Spleen (tissue), 11 donors: ENCODE measurements around the gene GNG7. TPM values are rescaled to one million over a fixed set of nuclear protein-coding genes. Genes with fewer than 3 reads are reported as not detected.

Experiments used
- DNase-seq: peaks from one replicate; pipeline ENCODE4 v3.0.0-alpha.2; 2020
- H3K27ac ChIP-seq, 8 donors: fragments of 200-600 bp; sonication (generic) in 7 of 8; 1 replicate in 4 of 8; 2 replicates in 4 of 8; pipeline versions ENCODE4 v1.5.0 to v1.8.0; 2016 to 2021; ENCODE audit warnings: inconsistent platforms in 4 of 8, mild to moderate bottlenecking in 4 of 8, moderate library complexity in 1 of 8
- H3K27me3 ChIP-seq, 7 donors: fragments of 200-600 bp; sonication (generic) in 6 of 7; replicated peaks in 1 of 7; 1 replicate in 4 of 7; 2 replicates in 3 of 7; pipeline versions ENCODE4 v1.5.0 to v1.8.0; 2016 to 2021; ENCODE audit warnings: inconsistent platforms in 3 of 7, mild to moderate bottlenecking in 1 of 7
- H3K36me3 ChIP-seq, 6 donors: fragments of 200-600 bp; sonication (generic) in 5 of 6; 1 replicate in 4 of 6; 2 replicates in 2 of 6; pipeline versions ENCODE4 v1.5.0 to v1.8.0; 2016 to 2021; ENCODE audit warnings: inconsistent platforms in 2 of 6
- H3K4me1 ChIP-seq, 6 donors: fragments of 200-600 bp; sonication (generic) in 5 of 6; 1 replicate in 3 of 6; 2 replicates in 3 of 6; pipeline versions ENCODE4 v1.5.0 to v1.8.0; 2016 to 2021; ENCODE audit warnings: inconsistent platforms in 3 of 6
- H3K4me3 ChIP-seq, 8 donors: fragments of 200-600 bp; sonication (generic) in 7 of 8; 1 replicate in 4 of 8; 2 replicates in 4 of 8; pipeline versions ENCODE4 v1.5.0 to v1.8.0; 2016 to 2021; ENCODE audit warnings: inconsistent platforms in 4 of 8, mild to moderate bottlenecking in 4 of 8, moderate library complexity in 2 of 8
- H3K9me3 ChIP-seq, 8 donors: fragments of 200-600 bp; sonication (generic) in 7 of 8; 1 replicate in 4 of 8; 2 replicates in 4 of 8; pipeline versions ENCODE4 v1.5.0 to v1.8.0; 2016 to 2021; ENCODE audit warnings: inconsistent platforms in 4 of 8
- CTCF ChIP-seq, 11 experiments: fragments of 200-600 bp in 7 of 11; fragments of 450-650 bp in 4 of 11; sonication (generic) in 4 of 11; IDR thresholded peaks in 8 of 11; conservative IDR thresholded peaks in 3 of 11; 1 replicate in 7 of 11; 2 replicates in 4 of 11; pipeline versions ENCODE4 v1.4.0 to v1.8.0; 2016 to 2021; ENCODE audit warnings: antibody characterized with exemption in 11 of 11, inconsistent platforms in 4 of 11, mild to moderate bottlenecking in 1 of 11
- POLR2A ChIP-seq, 3 donors: fragments of 450-650 bp; IDR thresholded peaks; one replicate each; pipeline ENCODE4 v1.5.1; 2017; ENCODE audit warnings: antibody characterized with exemption in 3 of 3, mild to moderate bottlenecking in 1 of 3
- POLR2AphosphoS5 ChIP-seq, 3 donors: sonication (generic); formaldehyde crosslinking; IDR thresholded peaks; one replicate each; pipeline ENCODE4 v1.5.1; 2017; ENCODE audit warnings: antibody characterized with exemption in 3 of 3
- WGBS, 5 donors: extraction: QIAGEN DNeasy Blood & Tissue Kit in 3 of 5; methylation state at CpG; one replicate each; pipeline versions ENCODE4 v1.1.5 to v1.1.7; 2013 to 2018; 5-methylcytosine and 5-hydroxymethylcytosine counted together
- intact Hi-C: fragments of 100-400 bp; cut with DNase I; formaldehyde crosslinking; loops from one replicate; pipeline ENCODE4 v1.15.0; 2023; ENCODE audit warnings: low total_unique reads
- microRNA-seq, 3 donors: library from miRNA; unstranded; fragments of <30 nt; microRNA quantifications; one replicate each; pipeline versions ENCODE4 to v1.1.0, GENCODE V29; 2019 to 2020
- polyA plus RNA-seq, 3 donors: library from polyadenylated mRNA; stranded (reverse); fragments of 200-250 nt; gene quantifications; one replicate each; pipeline ENCODE4 v1.2.1, GENCODE V29; 2013
- small RNA-seq, 4 donors: library from RNA; depleted of rRNA; stranded (forward); fragments of <200 nt; gene quantifications; one replicate each; pipeline ENCODE3, GENCODE V24; 2016
- total RNA-seq, 7 donors: library from RNA; depleted of rRNA in 3 of 7; stranded (reverse); fragments of >200 nt in 3 of 7; fragmentation: NEBNext Ultra II Directional in 4 of 7; extraction: Animal tissue kit (Norgen Biotek cat#: 25700) in 4 of 7; gene quantifications; one replicate each; pipeline versions ENCODE4 v1.1.0 to v1.2.1, GENCODE V29; 2016 to 2021
- donor health status: healthy with polysubstance abuse.
- donor health status: DM: no; HTN: no; CAD: no; lungs with moderate emphysema.
- donor health status: DM: no; HTN: no; CAD: no.
- donor health status: Bipolar disorder and iron deficiency.
- donor health status: healthy.
- donor health status: DM: no; HTN: no; CAD: no.
- donor health status: DM: yes; HTN: yes; CAD: no.

GNG7 gene
- total and polyA plus RNA-seq, 10 donors, result 17.2 to 34.6 (median 18.9) TPM

DNA sequence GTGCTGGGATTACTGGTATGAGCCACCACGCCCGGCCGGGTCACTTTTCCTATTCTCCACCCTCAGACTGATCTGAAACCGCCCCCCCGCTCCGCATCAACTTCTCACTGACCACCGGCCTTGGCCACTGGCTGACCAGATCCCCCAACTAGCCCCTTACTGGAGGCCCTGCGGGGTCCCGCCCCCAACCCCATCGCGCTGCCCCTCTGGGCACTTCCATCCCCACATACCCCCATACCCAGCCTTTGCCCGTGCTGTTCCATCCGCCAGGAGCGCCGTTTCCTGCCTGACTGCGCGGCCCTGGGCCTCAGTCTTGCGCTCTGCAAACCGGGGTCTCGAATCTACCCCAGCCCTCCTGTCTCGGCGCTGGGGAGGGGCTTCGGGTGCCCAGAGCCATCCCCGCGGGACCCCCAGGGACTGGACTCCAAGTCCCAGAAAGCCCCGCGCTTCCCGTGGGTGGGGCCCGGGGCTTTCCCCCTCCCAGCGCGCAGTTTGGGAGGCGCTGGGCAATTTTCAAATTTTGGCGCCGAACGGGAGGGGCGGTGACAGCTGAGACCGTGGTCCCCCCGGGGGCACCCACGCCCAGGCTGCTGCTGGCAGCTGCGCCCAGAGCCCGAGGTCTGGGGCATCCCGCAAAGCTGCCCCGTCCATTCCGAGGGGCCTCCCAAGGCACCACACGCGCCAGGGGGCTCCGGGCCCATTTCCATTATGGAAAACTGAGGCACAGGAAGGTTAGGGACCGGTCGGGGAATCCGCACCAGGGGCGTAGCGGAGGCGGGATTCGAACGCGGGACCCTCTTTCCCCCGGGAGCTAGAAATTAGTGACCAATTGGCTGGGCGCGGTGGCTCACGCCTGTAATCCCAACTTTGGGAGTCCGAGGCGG is 240.5 kb downstream of the GNG7 start:
- peak overlapping the region; percentile 19 to 84 (median 58) for H3K4me3 ChIP-seq
- peak; percentile 85 for DNase-seq
- peaks cover 10 to 34% (median 22%) of the 10 kb centered on the region in 6 donors for H3K4me1 ChIP-seq
- peaks cover 0 to 17% (median 0%) of the 10 kb centered on the region in 7 donors for H3K27me3 ChIP-seq
- H3K27ac ChIP-seq, result peak overlapping the region in 4 of 8 donors; percentile 21 to 51 (median 32)
- TF ChIP-seq CTCF (IDR thresholded peaks at IDR 0.05 in 8 of 11, conservative IDR thresholded peaks at IDR 0.05 in 3 of 11) (peak in 2 of 11 experiments; percentile 2 to 20), POLR2A (IDR thresholded peaks at IDR 0.05) (no peak), POLR2AphosphoS5 (IDR thresholded peaks at IDR 0.05) (peak in 2 of 3 donors; percentile 11 to 49)
- 3 to 6% (median 3%) methylated on average over 43 to 62 of the region's 62 CpGs for WGBS, 5 donors
- no peaks in the 10 kb centered on the region for H3K36me3 ChIP-seq
- H3K9me3 ChIP-seq, result no peaks in the 10 kb centered on the region
- intact Hi-C loops, result no loop called here

Small RNAs within 50 kb of the gene (microRNA-seq; reads per million reads assigned to microRNA genes)
- gene MIR7850, result 0.28 to 1.8 (median 0.72) reads per million in 3 donors

Small RNAs within 50 kb of the gene (small RNA-seq; reads per million reads assigned to genes)
- 0 to 0.38 (median 0.18) reads per million in 4 donors for gene MIR7850
- 0 reads per million in 4 donors for gene RN7SL121P
- 0 reads per million in 4 donors for gene RNU6-993P

Other genes starting within 250 kb of the GNG7 start
- 10 to 100 TPM; 15.5 to 26.0 (median 21.6) TPM for gene LMNB2, start 245.7 kb downstream of the GNG7 start, total RNA-seq
- 10 to 100 TPM in 1 of 3 donors, 1 to 10 TPM in 2; 4.9 to 21.7 (median 8.9) TPM for gene LMNB2, start 245.7 kb downstream of the GNG7 start, polyA plus RNA-seq
- gene GADD45B, start 226.6 kb downstream of the GNG7 start, total RNA-seq, result 100 to 1,000 TPM in 1 of 7 donors, 10 to 100 TPM in 6; 57.4 to 114 (median 77.4) TPM
- gene GADD45B, start 226.6 kb downstream of the GNG7 start, polyA plus RNA-seq, result 10 to 100 TPM; 40.6 to 76.9 (median 43.3) TPM
- 1 to 10 TPM; 2.5 to 5.6 (median 3.5) TPM for gene DIRAS1, start 18.7 kb upstream of the GNG7 start, total RNA-seq
- gene DIRAS1, start 18.7 kb upstream of the GNG7 start, polyA plus RNA-seq, result 10 to 100 TPM in 1 of 3 donors, 1 to 10 TPM in 2; 1.3 to 17.1 (median 3.6) TPM
- gene SLC39A3, start 37.3 kb upstream of the GNG7 start, total RNA-seq, result 10 to 100 TPM; 20.3 to 33.3 (median 26.7) TPM
- 10 to 100 TPM; 19.1 to 42.6 (median 29.3) TPM for gene SLC39A3, start 37.3 kb upstream of the GNG7 start, polyA plus RNA-seq
- gene SGTA, start 80.6 kb upstream of the GNG7 start, total RNA-seq, result 10 to 100 TPM; 39.7 to 59.7 (median 46.5) TPM
- 10 to 100 TPM; 36.5 to 63.0 (median 40.0) TPM for gene SGTA, start 80.6 kb upstream of the GNG7 start, polyA plus RNA-seq
- 10 to 100 TPM; 31.0 to 48.8 (median 37.4) TPM for gene THOP1, start 82.8 kb upstream of the GNG7 start, total RNA-seq
- gene THOP1, start 82.8 kb upstream of the GNG7 start, polyA plus RNA-seq, result 10 to 100 TPM; 55.5 to 96.2 (median 59.0) TPM
- gene ZNF554, start 117.2 kb upstream of the GNG7 start, total RNA-seq, result 1 to 10 TPM; 3.6 to 7.1 (median 4.5) TPM
- 1 to 10 TPM; 1.4 to 4.0 (median 2.3) TPM for gene ZNF554, start 117.2 kb upstream of the GNG7 start, polyA plus RNA-seq
- 10 to 100 TPM in 2 of 7 donors, 1 to 10 TPM in 5; 5.4 to 10.8 (median 8.3) TPM for gene ZNF555, start 138.8 kb upstream of the GNG7 start, total RNA-seq
- 1 to 10 TPM; 1.4 to 2.7 (median 2.2) TPM for gene ZNF555, start 138.8 kb upstream of the GNG7 start, polyA plus RNA-seq
- under 1 TPM in 3 of 7 donors, not detected in 4; 0.22 to 0.27 (median 0.26) TPM for gene ZNF556, start 164.6 kb upstream of the GNG7 start, total RNA-seq
- gene ZNF556, start 164.6 kb upstream of the GNG7 start, polyA plus RNA-seq, result under 1 TPM in 2 of 3 donors, not detected in 1; under 0.01 to 0.02 TPM
- 1 to 10 TPM; 2.0 to 3.9 (median 3.3) TPM for gene ZNF57, start 198.2 kb upstream of the GNG7 start, total RNA-seq
- gene ZNF57, start 198.2 kb upstream of the GNG7 start, polyA plus RNA-seq, result 1 to 10 TPM; 2.3 to 2.6 (median 2.3) TPM
- 1 to 10 TPM; 3.9 to 7.5 (median 4.5) TPM for gene ZNF77, start 242.3 kb upstream of the GNG7 start, total RNA-seq
- gene ZNF77, start 242.3 kb upstream of the GNG7 start, polyA plus RNA-seq, result 1 to 10 TPM; 2.2 to 2.9 (median 2.8) TPM